Ishikawa (cell line): ENCODE measurements around the gene SLC45A3.

Source experiments
- CEBPB ChIP-seq: IDR thresholded peaks from 2 replicates; pipeline ENCODE4 v1.6.1; 2012
- CREB1 ChIP-seq: IDR thresholded peaks from 2 replicates; pipeline ENCODE4 v1.6.1; 2012; ENCODE audit warnings: low read depth
- EGR1 ChIP-seq: IDR thresholded peaks from 2 replicates; pipeline ENCODE4 v1.6.1; 2012
- EP300 ChIP-seq: IDR thresholded peaks from 2 replicates; pipeline ENCODE4 v1.6.1; 2012; ENCODE audit warnings: borderline replicate concordance
- FOXM1 ChIP-seq: IDR thresholded peaks from 2 replicates; pipeline ENCODE4 v1.6.1; 2012; ENCODE audit warnings: low read depth, borderline replicate concordance
- MAX ChIP-seq: IDR thresholded peaks from 2 replicates; pipeline ENCODE4 v1.6.1; 2012
- NFIC ChIP-seq: IDR thresholded peaks from 2 replicates; pipeline ENCODE4 v1.6.1; 2012
- RAD21 ChIP-seq: IDR thresholded peaks from 2 replicates; pipeline ENCODE4 v1.6.1; 2012; ENCODE audit warnings: low read depth
- REST ChIP-seq: IDR thresholded peaks from 2 replicates; pipeline ENCODE4 v1.6.1; 2012; ENCODE audit warnings: low read depth, mild to moderate bottlenecking
- TAF1 ChIP-seq: IDR thresholded peaks from 2 replicates; pipeline ENCODE4 v1.6.1; 2012; ENCODE audit warnings: low read depth, mild to moderate bottlenecking
- TCF12 ChIP-seq: IDR thresholded peaks from 2 replicates; pipeline ENCODE4 v1.6.1; 2012; ENCODE audit warnings: low read depth
- TEAD4 ChIP-seq: IDR thresholded peaks from 2 replicates; pipeline ENCODE4 v1.6.1; 2012
- USF1 ChIP-seq: IDR thresholded peaks from 2 replicates; pipeline ENCODE4 v1.6.1; 2012
- YY1 ChIP-seq: IDR thresholded peaks from 2 replicates; pipeline ENCODE4 v1.6.1; 2012; ENCODE audit warnings: low read depth
- ZBTB7A ChIP-seq: IDR thresholded peaks from 2 replicates; pipeline ENCODE4 v1.6.1; 2012; ENCODE audit warnings: low read depth

SLC45A3 gene

GRCh38 chr1:205612556-205612955 lies 67.8 kb downstream of the SLC45A3 start:
- no peak for TF ChIP-seq EP300
- no peak for TF ChIP-seq MAX
- TF ChIP-seq TEAD4: no peak
- no peak for TF ChIP-seq NFIC
- no peak for TF ChIP-seq EGR1
- TF ChIP-seq YY1: no peak
- no peak for TF ChIP-seq FOXM1
- TF ChIP-seq ZBTB7A: no peak
- no peak for TF ChIP-seq TAF1
- TF ChIP-seq REST: no peak
- TF ChIP-seq USF1: no peak
- no peak for TF ChIP-seq CEBPB

GRCh38 chr1:205612104-205612503 lies 68.2 kb downstream of the SLC45A3 start:
- TF ChIP-seq REST: no peak

GRCh38 chr1:205610901-205611466 lies 69.3 kb downstream of the SLC45A3 start:
- TF ChIP-seq CREB1 (no peak), RAD21 (no peak), YY1 (no peak), FOXM1 (no peak), ZBTB7A (no peak), CEBPB (no peak), REST (no peak), TAF1 (no peak), NFIC (no peak), EGR1 (no peak), EP300 (no peak), TEAD4 (no peak), USF1 (no peak), TCF12 (no peak), MAX (no peak)

GRCh38 chr1:205610036-205610435 lies 70.3 kb downstream of the SLC45A3 start:
- no peak for TF ChIP-seq EP300
- TF ChIP-seq TAF1: no peak
